HL-60 (cell line): ENCODE data around the gene TNIK.
"Not testable (repeated sequence)": the region's sequence is repeated elsewhere in the genome, so short reads cannot be mapped to it uniquely, and the experiment has no call there.

Experiments used
- DNase-seq, 2 experiments: peaks; one replicate each; pipeline ENCODE4 v3.0.0-alpha.2; 2010 to 2020; ENCODE audit warnings: low read depth in 1 of 2, low spot score in 1 of 2
- H3K27ac ChIP-seq: fragments of 250-450 bp; sonication (Bioruptor Pico); replicated peaks from 2 replicates; pipeline ENCODE4 v1.5.1; 2020; ENCODE audit warnings: mild to moderate bottlenecking, moderate library complexity
- H3K27me3 ChIP-seq: fragments of 250-450 bp; sonication (Bioruptor Pico); 2 replicates; pipeline ENCODE4 v1.5.1; 2021; ENCODE audit warnings: mild to moderate bottlenecking, moderate library complexity; ENCODE audit not compliant: insufficient read depth, poor library complexity, severe bottlenecking
- H3K4me3 ChIP-seq: replicated peaks from 2 replicates; pipeline ENCODE4 v1.5.1; 2011; ENCODE audit warnings: mild to moderate bottlenecking, control low read depth, low read length; ENCODE audit not compliant: insufficient read depth
- GABPA ChIP-seq: IDR thresholded peaks from 2 replicates; pipeline ENCODE4 v1.6.1; 2012; ENCODE audit warnings: low read depth
- POLR2AphosphoS5 ChIP-seq: IDR thresholded peaks from 2 replicates; pipeline ENCODE4 v1.6.1; 2012; ENCODE audit warnings: low read depth
- SPI1 ChIP-seq: IDR thresholded peaks from 2 replicates; pipeline ENCODE4 v1.6.1; 2012; ENCODE audit warnings: low read depth, mild to moderate bottlenecking, borderline replicate concordance
- TF ChIP-seq, protein P1 (sequence below): IDR thresholded peaks from 2 replicates; pipeline ENCODE4 v1.6.1; 2012; ENCODE audit warnings: low read depth; ENCODE audit not compliant: insufficient replicate concordance
- TF ChIP-seq, protein P2 (sequence below): IDR thresholded peaks from one replicate; pipeline ENCODE4 v1.5.1; 2011; ENCODE audit warnings: low read length, control low read depth, inconsistent platforms; ENCODE audit not compliant: insufficient read depth

The TNIK gene

DNA sequence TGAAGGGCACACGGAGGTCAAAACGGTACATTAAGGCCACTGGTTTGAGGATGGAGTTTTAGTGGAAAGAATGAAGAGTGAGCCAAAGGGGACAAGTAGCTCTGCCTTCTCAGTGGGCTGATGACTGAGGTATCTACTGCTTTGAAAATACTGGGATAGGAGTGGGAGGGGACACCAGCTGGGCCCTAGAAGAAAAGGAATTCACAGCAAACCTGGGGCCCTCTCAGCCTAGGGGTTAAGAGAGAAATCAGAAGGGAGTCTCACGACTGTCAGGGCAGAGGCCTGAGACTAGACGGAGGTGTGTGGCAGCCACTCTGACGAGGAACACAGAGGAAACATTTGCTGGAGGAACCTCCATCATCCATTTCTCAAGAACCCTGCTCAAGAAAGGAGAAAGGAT, 75.1 kb downstream of the TNIK start:
- no peak for TF ChIP-seq POLR2AphosphoS5

DNA sequence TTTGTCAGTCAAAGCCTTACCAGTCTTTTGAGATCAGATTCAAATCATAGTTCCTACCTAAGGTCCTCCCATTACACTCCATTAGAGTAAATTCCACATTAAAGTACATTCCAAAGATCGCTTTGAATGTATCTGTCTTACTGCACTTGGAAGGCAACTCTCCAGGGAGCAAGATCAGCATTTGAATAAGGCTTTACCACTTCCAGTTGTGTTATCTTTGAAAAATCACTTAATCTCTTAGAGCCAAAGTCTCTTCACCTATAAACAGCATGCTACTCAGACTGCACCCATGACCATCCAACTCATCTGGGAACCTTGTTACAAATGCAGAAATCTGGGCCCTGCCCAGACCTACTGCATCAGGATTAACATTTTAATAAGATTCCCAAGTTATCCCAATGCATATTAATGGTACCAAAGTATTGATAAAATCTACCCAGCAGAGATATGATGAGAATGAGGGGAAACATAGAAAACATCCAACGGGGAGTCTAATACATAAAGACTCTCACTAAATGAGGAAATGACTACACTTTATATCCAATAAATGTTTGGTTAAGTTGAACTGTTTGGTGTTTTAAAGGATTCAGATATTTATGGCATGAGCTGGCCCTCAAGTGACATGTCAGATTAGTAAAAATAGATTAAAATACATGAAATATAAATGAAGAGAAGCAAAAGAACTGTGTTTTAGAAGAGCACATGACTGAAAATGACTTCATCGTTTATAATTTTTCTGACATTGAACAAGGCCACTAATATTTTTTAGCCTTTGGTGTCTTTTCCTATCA, 75.9 kb downstream of the TNIK start:
- TF ChIP-seq GABPA (no peak), SPI1 (no peak), POLR2AphosphoS5 (no peak)
- TF ChIP-seq, protein P1, sequence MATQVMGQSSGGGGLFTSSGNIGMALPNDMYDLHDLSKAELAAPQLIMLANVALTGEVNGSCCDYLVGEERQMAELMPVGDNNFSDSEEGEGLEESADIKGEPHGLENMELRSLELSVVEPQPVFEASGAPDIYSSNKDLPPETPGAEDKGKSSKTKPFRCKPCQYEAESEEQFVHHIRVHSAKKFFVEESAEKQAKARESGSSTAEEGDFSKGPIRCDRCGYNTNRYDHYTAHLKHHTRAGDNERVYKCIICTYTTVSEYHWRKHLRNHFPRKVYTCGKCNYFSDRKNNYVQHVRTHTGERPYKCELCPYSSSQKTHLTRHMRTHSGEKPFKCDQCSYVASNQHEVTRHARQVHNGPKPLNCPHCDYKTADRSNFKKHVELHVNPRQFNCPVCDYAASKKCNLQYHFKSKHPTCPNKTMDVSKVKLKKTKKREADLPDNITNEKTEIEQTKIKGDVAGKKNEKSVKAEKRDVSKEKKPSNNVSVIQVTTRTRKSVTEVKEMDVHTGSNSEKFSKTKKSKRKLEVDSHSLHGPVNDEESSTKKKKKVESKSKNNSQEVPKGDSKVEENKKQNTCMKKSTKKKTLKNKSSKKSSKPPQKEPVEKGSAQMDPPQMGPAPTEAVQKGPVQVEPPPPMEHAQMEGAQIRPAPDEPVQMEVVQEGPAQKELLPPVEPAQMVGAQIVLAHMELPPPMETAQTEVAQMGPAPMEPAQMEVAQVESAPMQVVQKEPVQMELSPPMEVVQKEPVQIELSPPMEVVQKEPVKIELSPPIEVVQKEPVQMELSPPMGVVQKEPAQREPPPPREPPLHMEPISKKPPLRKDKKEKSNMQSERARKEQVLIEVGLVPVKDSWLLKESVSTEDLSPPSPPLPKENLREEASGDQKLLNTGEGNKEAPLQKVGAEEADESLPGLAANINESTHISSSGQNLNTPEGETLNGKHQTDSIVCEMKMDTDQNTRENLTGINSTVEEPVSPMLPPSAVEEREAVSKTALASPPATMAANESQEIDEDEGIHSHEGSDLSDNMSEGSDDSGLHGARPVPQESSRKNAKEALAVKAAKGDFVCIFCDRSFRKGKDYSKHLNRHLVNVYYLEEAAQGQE: no peak
- TF ChIP-seq, protein P2, sequence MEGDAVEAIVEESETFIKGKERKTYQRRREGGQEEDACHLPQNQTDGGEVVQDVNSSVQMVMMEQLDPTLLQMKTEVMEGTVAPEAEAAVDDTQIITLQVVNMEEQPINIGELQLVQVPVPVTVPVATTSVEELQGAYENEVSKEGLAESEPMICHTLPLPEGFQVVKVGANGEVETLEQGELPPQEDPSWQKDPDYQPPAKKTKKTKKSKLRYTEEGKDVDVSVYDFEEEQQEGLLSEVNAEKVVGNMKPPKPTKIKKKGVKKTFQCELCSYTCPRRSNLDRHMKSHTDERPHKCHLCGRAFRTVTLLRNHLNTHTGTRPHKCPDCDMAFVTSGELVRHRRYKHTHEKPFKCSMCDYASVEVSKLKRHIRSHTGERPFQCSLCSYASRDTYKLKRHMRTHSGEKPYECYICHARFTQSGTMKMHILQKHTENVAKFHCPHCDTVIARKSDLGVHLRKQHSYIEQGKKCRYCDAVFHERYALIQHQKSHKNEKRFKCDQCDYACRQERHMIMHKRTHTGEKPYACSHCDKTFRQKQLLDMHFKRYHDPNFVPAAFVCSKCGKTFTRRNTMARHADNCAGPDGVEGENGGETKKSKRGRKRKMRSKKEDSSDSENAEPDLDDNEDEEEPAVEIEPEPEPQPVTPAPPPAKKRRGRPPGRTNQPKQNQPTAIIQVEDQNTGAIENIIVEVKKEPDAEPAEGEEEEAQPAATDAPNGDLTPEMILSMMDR: no peak
- H3K4me3 ChIP-seq: no peak overlapping the region
- H3K27ac ChIP-seq: no peak overlapping the region
- no peaks in the 10 kb centered on the region for H3K27me3 ChIP-seq
- no peak for DNase-seq

More for the DNA sequence above, 75.1 kb downstream of the TNIK start:
- Histone ChIP-seq H3K27me3 (no peaks in the 10 kb centered on the region), H3K4me3 (no peak overlapping the region), H3K27ac (no peak overlapping the region)
- DNase-seq: no peak

DNA sequence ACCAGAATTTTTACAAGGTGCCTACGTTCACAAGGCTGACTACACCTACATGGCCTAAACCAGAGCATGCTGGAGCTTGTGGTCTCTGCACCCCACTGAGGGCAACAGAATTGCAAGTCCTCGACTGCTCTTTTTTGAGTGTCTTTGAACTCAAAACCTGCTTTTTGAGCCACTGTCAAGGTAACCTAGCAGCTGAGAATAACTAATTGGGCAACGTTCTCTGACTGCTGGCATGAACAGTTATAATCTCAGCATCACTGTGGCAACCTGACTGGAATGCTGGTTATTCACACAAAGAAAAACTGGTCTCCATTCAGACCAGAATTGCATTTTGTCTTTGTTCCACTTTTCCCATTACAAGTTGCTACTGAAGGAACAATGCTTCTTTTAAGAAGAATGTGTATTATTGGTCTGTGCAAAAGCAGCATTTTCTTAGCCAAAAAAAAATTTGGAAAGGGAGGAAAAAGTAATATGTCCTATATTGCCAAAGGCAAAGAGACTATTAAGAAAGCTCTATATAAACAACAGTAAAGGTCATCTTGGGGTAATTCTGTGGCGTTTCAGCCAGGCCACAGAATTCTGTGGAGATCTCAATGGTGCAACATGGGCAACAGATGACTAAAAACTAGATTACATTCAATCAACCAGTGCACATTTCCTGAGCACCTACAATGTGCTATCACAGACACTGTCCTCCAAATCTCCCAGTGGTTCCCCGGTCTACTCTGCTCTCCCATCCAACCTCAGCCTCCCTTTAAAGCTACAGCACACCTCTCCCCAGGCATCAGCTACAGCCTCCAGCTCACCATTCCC, 76.8 kb downstream of the TNIK start:
- H3K27ac ChIP-seq: no peak overlapping the region
- no peak overlapping the region for H3K4me3 ChIP-seq
- DNase-seq: no peak
- H3K27me3 ChIP-seq: no peaks in the 10 kb centered on the region
- TF ChIP-seq SPI1 (no peak), GABPA (no peak), POLR2AphosphoS5 (no peak)
- TF ChIP-seq, protein P1: no peak
- TF ChIP-seq, protein P2: no peak

DNA sequence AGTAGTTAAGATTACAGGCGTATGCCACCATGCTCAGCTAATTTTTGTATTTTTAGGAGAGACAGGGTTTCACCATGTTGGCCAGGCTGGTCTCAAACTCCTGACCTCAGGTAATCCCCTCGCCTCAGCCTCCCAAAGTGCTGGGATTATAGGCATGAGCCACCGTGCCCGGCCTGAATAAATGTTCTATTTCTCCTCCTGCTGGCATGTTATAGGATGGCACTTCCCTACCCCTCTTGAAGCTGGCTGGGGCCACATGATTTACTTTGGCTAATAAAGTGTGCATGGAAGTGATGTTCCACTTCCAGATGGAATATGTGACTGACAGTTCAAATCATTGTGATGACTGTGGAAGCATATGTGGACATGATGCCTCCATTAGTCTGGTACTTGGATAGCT, 77.9 kb downstream of the TNIK start:
- DNase-seq, H3K27ac ChIP-seq, H3K4me3 ChIP-seq, H3K27me3 ChIP-seq: not testable (repeated sequence)
